WTC11 (cell line): Measurements from ENCODE around the gene SNRNP25.

ENCODE experiments used
- GABPB1 ChIP-seq: sonication (generic); formaldehyde crosslinking; IDR thresholded peaks from 2 replicates; pipeline ENCODE4 v1.8.1; 2023; ENCODE audit warnings: mild to moderate bottlenecking, missing genetic modification reagents
- MAX ChIP-seq: sonication (generic); formaldehyde crosslinking; IDR thresholded peaks from 2 replicates; pipeline ENCODE4 v1.8.0; 2022; ENCODE audit warnings: mild to moderate bottlenecking, missing genetic modification reagents
- NFYB ChIP-seq: sonication (generic); formaldehyde crosslinking; conservative IDR thresholded peaks from 2 replicates; pipeline ENCODE4 v1.8.0; 2022; ENCODE audit warnings: low read depth, missing genetic modification reagents
- USF2 ChIP-seq: sonication (generic); formaldehyde crosslinking; IDR thresholded peaks from 2 replicates; pipeline ENCODE4 v1.8.1; 2023; ENCODE audit warnings: mild to moderate bottlenecking, missing genetic modification reagents, moderate library complexity
- ZNF317 ChIP-seq: sonication (generic); formaldehyde crosslinking; IDR thresholded peaks from 2 replicates; pipeline ENCODE4 v1.8.1; 2023; ENCODE audit warnings: low read depth, mild to moderate bottlenecking, moderate library complexity, missing genetic modification reagents, borderline replicate concordance

GRCh38 chr16:104928-105327 lies 51.3 kb downstream of the SNRNP25 start:
- TF ChIP-seq GABPB1 (CRISPR knock-in tag) (no peak), MAX (CRISPR knock-in tag) (no peak), ZNF317 (no peak), USF2 (no peak), NFYB (CRISPR knock-in tag) (no peak)
